COLO668 (cell line): ENCODE results near the gene DHRS3.
"Not testable (repeated sequence)": the region's sequence is repeated elsewhere in the genome, so short reads cannot be mapped to it uniquely, and the experiment has no call there.

Experiments used
- DNase-seq: peaks from one replicate; lab custom pipeline; 2025; ENCODE audit not compliant: unreplicated experiment; lab: John Stamatoyannopoulos, UW

DHRS3 gene, protein sequence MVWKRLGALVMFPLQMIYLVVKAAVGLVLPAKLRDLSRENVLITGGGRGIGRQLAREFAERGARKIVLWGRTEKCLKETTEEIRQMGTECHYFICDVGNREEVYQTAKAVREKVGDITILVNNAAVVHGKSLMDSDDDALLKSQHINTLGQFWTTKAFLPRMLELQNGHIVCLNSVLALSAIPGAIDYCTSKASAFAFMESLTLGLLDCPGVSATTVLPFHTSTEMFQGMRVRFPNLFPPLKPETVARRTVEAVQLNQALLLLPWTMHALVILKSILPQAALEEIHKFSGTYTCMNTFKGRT

DNA sequence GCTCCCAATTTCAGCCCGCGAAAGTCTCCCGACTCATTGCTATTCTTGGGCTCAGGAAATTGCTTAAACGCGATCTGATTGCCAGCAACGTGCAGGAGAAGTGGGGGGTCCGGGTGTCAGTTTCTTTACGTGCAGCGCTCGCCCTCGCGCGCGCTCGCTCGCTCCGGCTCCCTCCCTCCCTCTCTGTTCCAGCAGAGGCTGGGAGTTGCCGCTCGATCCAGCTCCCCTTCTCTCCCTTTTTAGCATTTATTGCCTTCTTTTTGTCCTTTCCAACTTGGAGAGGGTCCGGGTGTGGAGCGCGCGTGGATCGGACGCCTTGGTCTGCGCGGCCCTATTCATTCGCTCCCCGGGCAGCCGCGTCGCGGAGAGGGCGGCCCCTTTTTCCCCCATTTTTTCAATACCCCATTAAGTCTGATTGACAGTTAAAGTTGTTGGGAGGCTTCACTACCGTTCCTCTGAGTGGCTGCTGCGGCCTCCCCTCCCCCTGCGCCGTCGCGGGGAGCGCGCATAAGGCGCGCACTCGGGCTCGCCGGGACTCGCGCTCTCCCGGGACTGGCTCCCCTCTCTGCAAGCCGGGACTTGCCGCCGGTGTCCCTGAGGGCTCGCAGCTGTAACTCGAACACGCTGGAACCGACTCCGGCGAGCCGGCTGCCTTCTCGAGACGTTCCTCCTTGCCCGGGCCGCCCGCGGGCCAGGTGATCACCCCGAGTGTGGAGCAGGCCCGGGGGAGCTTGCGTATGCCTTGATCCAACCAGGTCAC, at the start of gene DHRS3:
TSS of gene DHRS3 (minus strand) at position 310 of the 760 bp plus-strand sequence. CDS start 862 bp downstream, outside the sequence.
- peak; percentile 91 for DNase-seq

DNA sequence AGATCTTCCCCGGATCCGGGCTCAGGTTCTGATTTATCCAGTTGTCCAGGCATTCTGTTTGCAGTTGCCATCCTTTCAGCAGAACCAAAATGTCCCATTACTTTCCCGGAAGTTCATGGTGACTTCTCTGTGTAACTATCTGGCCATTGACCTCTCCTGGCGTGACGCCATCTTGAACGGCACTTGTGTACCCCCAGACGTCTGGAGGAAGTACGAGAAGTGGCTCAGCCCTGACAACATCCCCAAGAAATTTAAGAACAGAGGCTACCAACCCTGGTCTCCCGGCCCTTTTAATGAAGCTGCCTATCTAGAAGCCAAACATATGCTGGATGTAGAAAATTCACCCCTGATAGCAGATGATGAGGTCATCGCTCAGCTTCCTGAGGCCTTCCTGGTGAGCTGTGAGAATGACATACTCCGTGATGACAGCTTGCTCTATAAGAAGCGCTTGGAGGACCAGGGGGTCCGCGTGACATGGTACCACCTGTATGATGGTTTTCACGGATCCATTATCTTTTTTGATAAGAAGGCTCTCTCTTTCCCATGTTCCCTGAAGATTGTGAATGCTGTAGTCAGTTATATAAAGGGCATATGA, 48.2 kb upstream of the DHRS3 start:
- no peak for DNase-seq

DNA sequence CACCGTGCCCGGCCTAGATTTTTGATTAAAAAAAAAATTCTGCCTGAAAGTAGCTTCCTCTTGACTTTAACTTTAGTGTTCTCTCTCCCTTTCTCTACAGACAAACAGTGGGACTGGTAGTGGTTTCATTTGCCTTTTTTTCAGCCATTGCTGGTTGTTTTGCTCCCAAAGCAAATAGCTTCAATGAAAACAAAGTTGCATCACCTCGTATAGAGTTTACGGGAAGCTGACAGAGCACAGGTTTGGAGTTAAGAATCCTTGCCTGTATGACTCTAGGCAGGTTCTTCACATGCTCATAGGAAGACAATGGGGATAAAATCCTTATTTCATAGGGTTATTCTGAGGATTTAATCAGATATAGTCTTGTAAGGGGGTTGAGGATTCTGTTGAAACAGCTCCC, 47.5 kb upstream of the DHRS3 start:
- DNase-seq, result no peak

DNA sequence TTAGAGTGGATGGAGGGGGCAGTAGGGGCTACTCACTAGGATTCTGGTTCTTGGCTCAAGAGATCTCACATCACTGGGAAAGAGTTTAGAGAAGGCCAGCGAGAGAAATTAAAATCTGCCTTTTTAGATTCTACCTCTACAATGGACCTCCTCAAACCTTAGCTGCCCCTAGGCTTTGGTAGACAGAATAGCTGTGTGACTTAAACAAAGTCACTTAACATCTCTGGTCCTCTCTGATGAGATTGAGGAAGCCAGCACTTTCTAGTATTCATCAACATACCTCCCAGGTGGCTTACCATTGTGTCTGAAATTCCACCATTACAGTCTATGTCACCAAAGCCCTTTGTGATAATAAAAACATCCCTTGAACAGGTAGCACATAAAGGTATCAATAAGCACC, 44.5 kb upstream of the DHRS3 start:
- DNase-seq, result no peak

DNA sequence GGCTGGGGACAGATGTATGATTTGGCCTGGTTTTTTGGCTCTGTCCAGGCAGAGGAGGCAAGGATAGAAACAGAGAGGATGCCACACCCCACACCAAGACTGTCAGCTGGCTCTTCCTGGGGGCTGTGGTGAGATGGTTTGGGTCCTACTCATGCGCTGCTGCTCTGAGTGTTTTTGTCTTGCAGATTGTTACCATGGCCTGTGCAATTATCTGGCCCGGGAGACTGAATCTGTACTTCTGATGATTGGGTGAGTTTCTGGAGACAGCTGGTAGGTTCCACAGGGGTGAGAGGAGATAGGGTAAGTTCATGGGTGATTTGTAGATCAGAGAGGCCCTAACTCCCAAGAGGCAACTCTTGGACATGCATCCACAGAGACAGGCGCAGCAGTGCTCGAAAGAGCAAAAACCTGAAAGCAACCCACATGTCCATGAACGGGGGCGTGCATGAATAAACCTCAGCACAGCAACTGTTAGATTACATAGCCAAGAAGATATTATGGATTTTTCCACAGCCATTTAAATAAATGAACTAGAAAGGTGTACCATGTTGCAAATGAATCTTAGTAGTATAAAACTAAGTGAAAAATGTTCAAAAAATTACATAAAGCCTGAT, 43.7 kb upstream of the DHRS3 start:
- no peak for DNase-seq

DNA sequence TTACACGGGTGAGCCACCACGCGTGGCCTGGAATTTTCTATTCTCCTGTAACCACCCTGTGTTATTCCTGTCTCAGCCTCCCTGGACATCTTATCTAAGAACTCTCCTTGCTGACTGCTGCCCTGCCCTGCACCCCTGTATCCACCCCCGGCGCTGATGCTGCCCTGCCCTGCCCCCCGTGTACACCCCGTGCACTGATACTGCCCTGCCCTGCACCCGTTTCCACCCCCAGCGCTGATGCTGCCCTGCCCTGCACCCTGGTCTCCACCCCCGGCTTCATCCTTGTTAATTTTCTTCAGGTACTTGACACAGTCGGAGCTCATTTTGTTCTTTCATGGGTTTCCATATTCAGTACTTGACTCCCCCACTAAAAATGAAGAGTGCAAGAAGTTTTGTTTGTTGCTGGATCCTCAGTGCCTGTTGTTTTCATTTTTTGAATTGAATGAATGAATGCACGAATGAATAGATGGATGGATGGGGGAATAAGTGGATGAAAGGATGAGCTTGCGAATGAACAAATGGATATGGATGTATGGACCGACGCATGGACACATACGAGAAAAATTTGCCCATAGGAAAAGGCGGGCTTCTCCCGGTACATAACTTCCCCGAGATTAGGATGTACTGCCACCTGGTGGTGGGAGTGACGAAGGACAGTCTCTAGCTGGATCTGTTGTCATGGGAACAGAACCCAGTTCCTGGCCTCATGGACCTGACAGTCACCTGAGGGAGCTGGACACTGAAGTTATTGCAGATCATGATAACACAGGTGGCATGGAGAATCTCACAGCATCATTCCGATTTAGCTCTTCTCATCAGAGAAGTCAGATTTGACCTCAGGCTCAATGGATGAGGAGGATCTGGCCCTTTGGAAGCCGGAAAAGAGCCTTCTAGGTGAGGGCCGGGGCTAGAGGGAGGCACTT, 40.8 kb upstream of the DHRS3 start:
- DNase-seq, result peak; percentile 90

DNA sequence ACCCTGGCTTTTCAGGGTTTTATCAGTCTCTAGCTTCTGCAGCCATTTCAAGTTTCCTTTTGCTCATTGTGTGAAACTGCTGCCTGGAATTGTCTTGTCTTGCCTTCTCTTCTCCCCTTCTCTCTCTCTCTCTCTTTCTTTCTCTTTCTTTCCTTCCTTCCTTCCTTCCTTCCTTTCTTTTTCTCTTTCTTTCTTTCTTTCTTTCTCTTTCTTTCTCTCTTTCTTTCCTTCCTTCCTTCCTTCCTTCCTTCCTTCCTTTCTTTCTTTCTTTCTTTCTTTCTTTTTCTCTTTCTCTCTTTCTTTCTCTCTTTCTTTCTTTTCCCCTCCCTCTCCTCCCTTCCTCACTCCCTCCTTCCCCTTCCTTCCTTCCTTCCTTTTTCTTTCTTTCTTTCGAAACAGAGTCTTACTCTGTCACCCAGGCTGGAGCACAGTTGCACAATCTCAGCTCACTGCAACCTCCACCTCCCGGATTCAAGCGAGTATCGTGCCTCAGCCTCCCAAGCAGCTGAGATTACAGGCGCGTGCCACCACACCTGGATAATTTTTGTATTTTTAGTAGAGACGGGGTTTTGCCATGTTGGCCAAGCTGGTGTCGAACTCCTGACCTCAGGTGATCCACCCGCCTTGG, 40.0 kb upstream of the DHRS3 start:
- DNase-seq, result not testable (repeated sequence)

DNA sequence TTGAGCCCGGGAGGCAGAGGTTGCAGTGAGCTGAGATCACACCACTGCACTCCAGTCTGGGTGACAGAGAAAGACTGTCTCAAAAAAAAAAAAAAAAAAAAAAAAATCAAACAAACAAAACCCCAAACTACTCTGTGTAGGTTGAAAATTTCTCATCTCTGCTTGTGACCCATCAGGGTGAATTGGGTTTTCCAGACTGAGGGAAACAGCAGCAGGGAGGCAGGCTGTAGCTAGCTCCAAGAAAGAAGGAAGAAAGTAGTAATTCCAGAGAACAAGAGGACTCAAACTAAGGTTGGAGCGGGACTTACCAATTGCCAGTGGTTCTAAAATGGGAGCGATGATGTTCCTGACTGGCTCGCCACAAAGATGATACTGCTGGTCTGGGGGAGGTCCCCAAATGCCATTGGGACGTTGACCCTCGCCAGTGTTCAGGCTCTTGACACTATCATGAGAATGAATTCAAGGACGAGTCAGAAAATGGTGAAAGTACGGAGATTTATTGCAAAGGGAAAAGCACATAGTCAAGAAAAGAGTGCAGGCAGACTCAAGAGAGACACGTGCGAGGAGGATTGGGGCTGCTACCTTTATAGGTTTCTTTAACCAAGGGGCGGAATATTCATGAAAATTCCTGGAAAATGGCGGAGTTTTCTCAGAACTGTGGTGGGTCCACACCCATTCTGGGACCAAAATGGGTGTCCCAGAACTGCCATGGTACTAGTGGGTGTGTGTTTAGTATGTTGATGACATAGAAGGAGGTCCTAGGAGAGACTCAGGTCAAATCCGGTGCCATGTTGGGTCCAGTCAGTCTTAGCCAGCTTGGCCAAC, 39.3 kb upstream of the DHRS3 start:
- DNase-seq, result no peak

DNA sequence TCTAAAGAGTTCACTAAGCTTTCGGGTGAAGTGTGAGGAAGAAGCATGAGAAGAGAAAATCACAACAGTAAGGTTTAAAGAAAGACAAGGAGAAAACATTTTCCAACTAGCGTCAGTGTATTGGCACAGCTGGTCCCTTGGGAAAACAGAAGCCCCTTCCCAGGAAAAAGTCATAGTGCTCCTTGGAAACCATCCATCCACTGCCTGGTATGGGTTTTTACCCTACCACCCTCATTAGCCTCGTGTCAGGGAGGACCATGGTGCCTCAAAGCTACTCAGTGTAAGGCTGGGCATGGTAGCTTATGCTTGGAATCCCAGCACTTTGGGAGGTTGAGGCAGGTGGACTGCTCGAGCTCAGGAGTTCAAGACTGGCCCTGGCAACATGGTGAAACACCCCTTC, 38.6 kb upstream of the DHRS3 start:
- DNase-seq, result no peak

DNA sequence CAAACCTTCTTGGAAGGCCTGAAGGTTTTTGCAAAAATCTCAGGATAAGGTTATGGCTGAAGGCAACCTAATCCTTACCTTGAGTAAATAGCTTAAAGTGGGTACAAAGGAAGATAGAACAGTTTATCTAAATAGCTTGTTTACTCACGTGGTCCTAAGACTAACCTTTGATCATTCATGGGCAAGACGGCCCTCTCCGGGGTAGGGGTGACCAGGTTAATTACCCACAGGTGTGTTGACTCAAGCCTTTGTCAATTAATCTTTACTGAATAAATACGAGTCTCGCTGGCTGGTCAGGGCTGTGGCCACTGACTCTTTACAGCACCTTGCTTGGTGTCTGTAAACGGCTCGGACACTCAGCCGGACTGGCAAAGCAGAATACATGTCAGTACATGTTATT, 36.6 kb upstream of the DHRS3 start:
- DNase-seq, result peak; percentile 64

DNA sequence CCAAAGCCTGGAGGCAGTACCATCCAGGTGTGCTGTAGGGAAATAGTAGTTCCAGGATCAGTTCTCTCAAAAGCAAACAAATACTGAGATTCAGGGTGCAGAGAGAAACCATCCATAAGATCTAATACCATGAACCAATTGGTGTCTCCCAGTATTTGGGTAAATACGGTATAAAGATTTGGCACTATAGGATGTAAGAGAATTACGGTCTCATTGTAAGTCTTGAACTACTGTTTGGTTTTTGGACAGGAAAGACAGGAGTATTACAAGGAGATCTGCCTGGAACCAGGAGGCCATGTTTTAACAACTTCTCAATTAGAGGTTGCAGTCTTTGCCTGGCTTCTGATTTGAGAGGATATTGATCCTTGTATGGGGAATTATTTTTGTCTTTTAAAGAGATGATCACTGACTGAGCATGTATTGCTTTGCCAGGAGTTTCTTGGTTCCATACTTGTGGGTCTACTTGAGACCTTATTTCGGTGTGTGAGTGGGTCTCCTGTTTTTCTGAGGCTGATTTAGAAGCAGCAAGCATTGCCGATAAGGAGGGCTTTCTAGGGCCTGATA, 36.1 kb upstream of the DHRS3 start:
- no peak for DNase-seq

DNA sequence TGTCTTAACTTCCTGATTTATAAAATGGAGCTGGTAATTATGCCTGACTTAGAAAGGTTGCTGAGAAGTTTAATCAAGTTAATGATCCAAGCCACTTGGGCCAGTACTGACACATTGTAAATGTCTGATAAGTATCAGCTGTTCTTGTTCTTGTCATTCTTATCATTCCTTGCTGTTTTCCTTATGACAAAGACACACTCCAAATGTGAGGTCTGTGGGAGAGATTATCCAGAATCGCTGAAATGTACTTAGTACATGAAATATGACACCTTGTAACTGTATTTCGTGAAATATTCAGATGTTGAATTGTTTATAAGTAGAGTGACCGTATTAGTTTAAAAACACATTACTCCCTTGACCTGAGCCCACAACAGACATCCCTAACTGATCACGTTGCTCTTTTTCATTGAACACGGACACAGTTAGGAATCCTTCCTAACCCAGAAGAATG, 32.0 kb upstream of the DHRS3 start:
- no peak for DNase-seq

DNA sequence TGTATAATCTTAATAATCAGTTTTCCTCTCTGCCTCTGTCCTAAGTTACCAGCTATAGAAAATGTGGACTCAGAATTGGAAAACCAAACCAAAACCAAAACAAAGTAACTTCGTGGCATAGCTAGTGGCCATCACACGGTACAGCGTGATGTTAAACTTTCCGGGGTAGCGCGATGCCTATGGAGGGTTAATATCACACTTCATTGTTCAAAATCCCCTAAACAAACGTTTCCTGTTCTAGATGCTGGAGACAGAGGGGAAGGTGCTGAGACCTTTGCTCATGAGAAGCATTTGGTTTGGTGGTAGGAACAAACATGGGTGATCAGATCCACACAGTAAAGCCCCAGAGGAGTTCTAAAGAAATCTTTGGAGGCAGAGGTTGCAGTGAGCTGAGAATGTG, 30.7 kb upstream of the DHRS3 start:
- DNase-seq, result no peak

DNA sequence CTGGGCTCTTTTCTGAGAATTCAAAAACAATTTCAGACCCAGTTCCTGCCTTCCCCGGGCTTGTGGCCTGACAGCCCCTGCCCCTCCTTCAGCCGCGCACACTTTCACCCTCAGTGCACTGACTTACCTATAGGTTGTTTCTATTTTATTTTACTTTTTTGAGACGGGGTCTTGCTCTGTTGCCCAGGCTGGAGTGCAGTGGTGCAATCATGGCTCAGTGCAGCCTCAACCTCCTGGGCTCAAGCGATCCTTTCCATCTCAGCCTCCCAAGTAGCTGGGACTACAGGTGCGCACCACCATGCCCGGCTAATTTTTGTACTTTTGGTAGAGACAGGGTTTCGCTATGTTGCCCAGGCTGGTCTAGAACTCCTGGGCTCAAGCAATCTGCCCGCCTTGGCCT, 27.4 kb upstream of the DHRS3 start:
- not testable (repeated sequence) for DNase-seq

DNA sequence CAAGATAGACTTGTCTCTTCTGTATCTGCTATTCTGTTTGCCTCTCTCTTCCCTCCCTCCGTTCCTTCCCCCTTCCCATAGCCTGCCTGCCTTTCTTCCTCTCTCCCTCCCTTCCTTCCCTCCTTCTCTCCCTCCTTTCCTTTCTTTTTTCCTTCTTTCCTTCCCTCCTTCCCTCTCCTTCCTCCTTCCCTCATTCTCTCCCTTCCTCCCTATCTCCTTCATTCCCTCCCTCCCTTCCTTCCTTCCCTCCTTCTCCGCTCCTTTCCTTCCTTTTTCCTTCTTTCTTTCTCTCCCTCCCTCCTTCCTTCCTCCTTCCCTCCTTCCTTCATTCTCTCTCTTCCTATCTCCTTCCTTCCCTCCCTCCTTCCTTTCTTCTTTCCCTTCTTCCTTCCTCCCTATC, 26.8 kb upstream of the DHRS3 start:
- DNase-seq, result no peak

DNA sequence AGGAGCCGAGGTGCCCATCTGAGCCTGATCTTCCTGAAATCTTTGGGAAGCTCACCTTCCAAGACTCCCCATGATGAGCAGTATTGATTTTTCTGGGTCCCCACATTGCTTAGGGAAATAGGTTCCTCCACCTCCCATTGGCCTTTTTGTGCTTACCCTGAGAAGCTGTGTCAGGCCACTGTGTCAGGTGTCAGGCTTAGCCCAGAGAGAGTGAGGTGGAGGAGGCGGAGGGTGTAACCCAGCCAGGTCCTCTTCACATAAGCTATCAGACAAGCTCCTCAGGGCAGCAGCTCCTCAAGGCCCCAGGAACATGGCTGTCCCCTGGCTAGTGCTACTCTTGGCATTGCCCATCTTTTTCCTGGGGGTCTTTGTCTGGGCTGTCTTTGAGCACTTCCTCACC, 26.2 kb upstream of the DHRS3 start:
- DNase-seq, result no peak

DNA sequence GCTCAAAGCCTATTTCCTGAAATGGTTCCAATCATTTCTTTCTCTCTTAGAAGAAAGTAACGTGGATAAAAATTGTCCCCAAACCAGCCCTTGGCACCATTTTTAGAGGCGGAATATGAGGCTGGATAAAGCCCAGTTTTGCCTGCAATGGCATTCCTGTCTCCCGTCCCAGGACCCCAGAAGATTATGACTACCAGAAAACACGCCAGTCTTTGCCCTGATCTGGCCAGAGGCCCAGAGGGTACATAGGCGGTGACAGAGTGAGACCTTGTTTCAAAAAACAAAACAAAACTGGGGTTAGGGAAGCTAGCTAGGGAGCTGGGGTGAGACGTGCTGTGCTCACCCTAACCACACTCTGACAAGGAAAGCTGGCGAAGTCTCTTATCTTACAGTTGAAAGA, 25.8 kb upstream of the DHRS3 start, which contains the start of gene AADACL4:
TSS of gene AADACL4 (plus strand) at position 301 of the 400 bp plus-strand sequence. CDS start 462 bp downstream, outside the sequence.
- DNase-seq, result no peak

DNA sequence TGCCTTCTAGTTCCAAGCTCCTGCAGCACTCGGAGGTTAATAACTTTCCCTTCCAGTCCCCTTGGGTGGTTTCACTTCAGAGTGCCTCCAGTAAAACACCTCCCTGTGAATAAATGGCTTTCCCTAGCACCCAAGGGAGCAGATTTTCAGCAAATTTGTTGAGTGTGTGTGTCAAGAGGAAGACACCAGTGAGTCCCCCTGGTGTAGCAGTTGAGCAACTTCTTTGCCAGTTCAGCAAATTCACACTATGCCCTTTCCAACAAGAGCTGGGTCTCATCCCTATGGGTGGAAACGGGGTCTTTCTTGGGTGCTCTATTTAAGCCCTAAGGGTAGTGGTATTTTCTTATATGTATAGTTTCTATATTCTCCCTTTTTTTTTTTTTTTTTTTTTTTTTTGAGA, 25.1 kb upstream of the DHRS3 start:
- DNase-seq, result no peak

DNA sequence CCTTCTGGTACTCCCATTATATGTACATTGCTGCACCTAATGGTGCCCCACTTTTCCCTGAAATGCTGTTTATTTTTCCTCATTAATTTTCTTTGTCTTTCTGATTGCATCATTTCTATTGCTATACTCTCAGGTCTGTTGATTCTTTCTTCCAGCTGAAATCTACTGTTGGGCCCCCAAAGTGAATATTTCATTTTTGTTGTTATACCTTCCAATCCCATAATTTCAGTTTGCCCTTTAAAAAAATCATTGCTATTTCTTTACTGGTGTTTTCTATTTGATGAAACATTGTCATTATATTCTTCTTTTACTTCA, 22.9 kb upstream of the DHRS3 start:
- no peak for DNase-seq
